Esophagus squamous epithelium (tissue), 5 donors: ENCODE results near the gene CCR5. TPM values are rescaled to one million over a fixed set of nuclear protein-coding genes. Genes with fewer than 3 reads are reported as not detected.
"Not testable (repeated sequence)": the region's sequence is repeated elsewhere in the genome, so short reads cannot be mapped to it uniquely, and the experiment has no call there.

Source experiments
- DNase-seq: peaks from one replicate; lab custom pipeline; 2025; lab: John Stamatoyannopoulos, UW
- H3K27ac ChIP-seq, 4 donors: fragments of 200-600 bp; sonication (generic); one replicate each; pipeline ENCODE4 v1.5.1; 2016 to 2019; ENCODE audit warnings: mild to moderate bottlenecking in 1 of 4
- H3K27me3 ChIP-seq, 4 donors: fragments of 200-600 bp; sonication (generic); 1 replicate in 3 of 4; 2 replicates in 1 of 4; pipeline versions ENCODE4 v1.5.1 to v1.6.0; 2017 to 2021; ENCODE audit warnings: antibody characterized with exemption in 1 of 4
- H3K36me3 ChIP-seq, 3 donors: fragments of 200-600 bp; sonication (generic); one replicate each; pipeline ENCODE4 v1.5.1; 2016 to 2019
- H3K4me1 ChIP-seq, 3 donors: fragments of 200-600 bp; sonication (generic); one replicate each; pipeline ENCODE4 v1.5.1; 2017 to 2019
- H3K4me3 ChIP-seq, 4 donors: fragments of 200-600 bp; sonication (generic); 1 replicate in 3 of 4; 2 replicates in 1 of 4; pipeline ENCODE4 v1.5.1; 2016 to 2019; ENCODE audit warnings: mild to moderate bottlenecking in 2 of 4, moderate library complexity in 1 of 4
- H3K9me3 ChIP-seq, 3 donors: fragments of 200-600 bp; sonication (generic); one replicate each; pipeline ENCODE4 v1.5.1; 2016 to 2019
- POLR2A ChIP-seq, 4 donors: fragments of 450-650 bp; IDR thresholded peaks; one replicate each; pipeline ENCODE4 v1.6.1; 2017; ENCODE audit warnings: antibody characterized with exemption in 4 of 4, mild to moderate bottlenecking in 4 of 4, moderate library complexity in 3 of 4
- WGBS, 2 donors: methylation state at CpG; one replicate each; pipeline ENCODE4 v1.1.5; 2018; 5-methylcytosine and 5-hydroxymethylcytosine counted together
- intact Hi-C: fragments of 100-400 bp; cut with DNase I; formaldehyde crosslinking; loops from one replicate; pipeline ENCODE4 v1.15.0; 2022
- total RNA-seq, 4 donors: library from RNA; depleted of rRNA; stranded (reverse); fragments of >200 nt; gene quantifications; one replicate each; pipeline ENCODE4 v1.1.0, GENCODE V29; 2016
- TF ChIP-seq, protein P1 (sequence below), 6 experiments: fragments of 450-650 bp in 4 of 6; fragments of 200-600 bp in 2 of 6; sonication (generic) in 2 of 6; IDR thresholded peaks; one replicate each; pipeline ENCODE4 v1.5.1; 2016 to 2019; ENCODE audit warnings: antibody characterized with exemption in 6 of 6, mild to moderate bottlenecking in 4 of 6, moderate library complexity in 4 of 6
- donor health status: DM: yes; HTN: yes; CAD: no.

The CCR5 gene
- total RNA-seq, 4 donors from 2014 or later = 0.61 to 2.5 (median 0.93) TPM

DNA sequence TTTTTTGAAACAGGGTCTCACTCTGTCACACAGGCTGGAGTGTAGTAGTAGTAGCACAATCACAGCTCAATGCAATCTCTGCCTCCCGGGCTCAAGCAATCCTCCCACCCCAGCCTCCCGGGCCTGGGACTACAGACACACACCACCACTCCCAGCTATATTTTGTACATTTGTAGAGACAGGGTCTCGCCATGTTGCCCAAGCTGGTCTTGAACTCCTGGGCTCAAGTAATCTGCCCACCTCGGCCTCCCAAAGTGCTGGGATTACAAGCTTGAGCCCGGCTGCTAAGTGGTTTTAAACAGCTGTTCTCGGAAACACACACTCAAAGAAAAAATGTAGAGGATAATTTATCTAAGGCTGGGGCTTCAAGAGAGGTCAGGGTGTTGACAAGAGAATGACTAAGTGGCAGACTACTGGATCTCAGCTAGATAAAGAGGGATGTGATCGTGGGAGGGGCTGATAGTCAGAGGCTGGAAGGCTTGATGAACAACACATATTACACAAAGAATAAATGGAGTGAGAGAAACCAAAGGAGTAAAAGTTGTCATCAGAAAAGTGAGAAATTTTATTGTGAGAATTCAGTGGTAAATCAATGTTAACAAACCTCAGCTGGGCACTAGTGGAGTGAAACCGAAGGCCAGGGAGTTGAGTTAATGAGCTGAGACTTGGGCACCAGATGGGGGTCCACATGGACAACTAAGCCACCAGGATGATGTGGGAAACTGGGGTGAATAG lies 29.4 kb downstream of the CCR5 start:
- 65 to 73% methylated on average over 7 to 8 of the region's 8 CpGs for WGBS, 2 donors
- Histone ChIP-seq H3K36me3 (no peaks in the 10 kb centered on the region), H3K27me3 (peaks cover 0 to 4% (median 0%) of the 10 kb centered on the region in 4 donors), H3K4me1 (peaks cover 0 to 9% (median 0%) of the 10 kb centered on the region in 3 donors), H3K9me3 (no peaks in the 10 kb centered on the region), H3K27ac (no peak overlapping the region), H3K4me3 (no peak overlapping the region)
- no peak for TF ChIP-seq POLR2A (IDR thresholded peaks at IDR 0.05)
- TF ChIP-seq, protein P1, sequence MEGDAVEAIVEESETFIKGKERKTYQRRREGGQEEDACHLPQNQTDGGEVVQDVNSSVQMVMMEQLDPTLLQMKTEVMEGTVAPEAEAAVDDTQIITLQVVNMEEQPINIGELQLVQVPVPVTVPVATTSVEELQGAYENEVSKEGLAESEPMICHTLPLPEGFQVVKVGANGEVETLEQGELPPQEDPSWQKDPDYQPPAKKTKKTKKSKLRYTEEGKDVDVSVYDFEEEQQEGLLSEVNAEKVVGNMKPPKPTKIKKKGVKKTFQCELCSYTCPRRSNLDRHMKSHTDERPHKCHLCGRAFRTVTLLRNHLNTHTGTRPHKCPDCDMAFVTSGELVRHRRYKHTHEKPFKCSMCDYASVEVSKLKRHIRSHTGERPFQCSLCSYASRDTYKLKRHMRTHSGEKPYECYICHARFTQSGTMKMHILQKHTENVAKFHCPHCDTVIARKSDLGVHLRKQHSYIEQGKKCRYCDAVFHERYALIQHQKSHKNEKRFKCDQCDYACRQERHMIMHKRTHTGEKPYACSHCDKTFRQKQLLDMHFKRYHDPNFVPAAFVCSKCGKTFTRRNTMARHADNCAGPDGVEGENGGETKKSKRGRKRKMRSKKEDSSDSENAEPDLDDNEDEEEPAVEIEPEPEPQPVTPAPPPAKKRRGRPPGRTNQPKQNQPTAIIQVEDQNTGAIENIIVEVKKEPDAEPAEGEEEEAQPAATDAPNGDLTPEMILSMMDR (IDR thresholded peaks at IDR 0.05) = no peak
- intact Hi-C loops = no loop called here
- no peak for DNase-seq

DNA sequence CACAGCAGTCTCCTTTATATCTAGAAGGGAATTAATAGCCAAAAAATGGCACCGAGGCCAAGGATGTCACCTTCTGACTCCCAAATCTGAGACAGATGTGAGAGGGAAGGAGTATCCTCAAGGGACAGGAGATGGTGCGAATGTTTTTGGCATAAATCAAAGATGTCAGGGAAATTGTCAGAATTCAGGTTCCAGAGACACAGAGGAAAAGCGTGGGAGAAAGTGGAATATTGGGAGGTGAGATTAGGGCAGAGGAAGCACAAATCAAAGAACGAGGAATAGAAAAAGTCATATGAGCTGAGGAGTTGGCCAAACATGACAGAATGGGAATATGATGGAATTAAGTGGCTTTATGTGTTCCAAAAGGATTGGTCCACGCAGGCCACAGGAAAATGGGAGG lies 30.1 kb downstream of the CCR5 start:
- Histone ChIP-seq H3K27me3 (peaks cover 0 to 4% (median 0%) of the 10 kb centered on the region in 4 donors), H3K36me3 (no peaks in the 10 kb centered on the region), H3K9me3 (no peaks in the 10 kb centered on the region), H3K27ac (no peak overlapping the region), H3K4me1 (peaks cover 0 to 16% (median 3%) of the 10 kb centered on the region in 3 donors), H3K4me3 (no peak overlapping the region)
- TF ChIP-seq, protein P1 (IDR thresholded peaks at IDR 0.05) = no peak
- no peak for TF ChIP-seq POLR2A (IDR thresholded peaks at IDR 0.05)
- no peak for DNase-seq
- intact Hi-C loops = no loop called here
- WGBS, 2 donors = 82 to 86% methylated on average over 5 of the region's 5 CpGs

DNA sequence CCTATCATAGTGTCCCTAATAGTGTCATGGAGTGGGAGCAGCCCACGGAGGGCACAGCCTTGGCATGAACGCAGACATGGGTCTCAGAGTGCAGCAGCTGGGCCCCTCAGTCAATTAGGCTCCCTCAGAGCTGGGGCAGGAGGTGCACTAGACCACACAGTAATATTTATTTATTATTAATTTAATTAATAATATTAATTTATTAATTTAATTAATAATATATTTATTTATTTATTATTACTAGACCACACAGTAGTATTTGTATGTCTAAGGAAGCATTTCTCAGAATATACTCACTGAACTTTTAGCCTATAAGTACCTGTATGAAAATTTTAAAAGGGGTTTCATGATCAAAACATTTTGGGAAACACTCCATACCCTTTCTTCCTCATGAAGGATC lies 30.8 kb downstream of the CCR5 start:
- H3K36me3 ChIP-seq = no peaks in the 10 kb centered on the region
- H3K4me3 ChIP-seq = no peak overlapping the region
- WGBS, 2 donors = 77 to 95% methylated on average over 2 of the region's 2 CpGs
- no peak for TF ChIP-seq POLR2A (IDR thresholded peaks at IDR 0.05)
- TF ChIP-seq, protein P1 (IDR thresholded peaks at IDR 0.05) = no peak
- peaks cover 0 to 22% (median 3%) of the 10 kb centered on the region in 3 donors for H3K4me1 ChIP-seq
- peaks cover 0 to 4% (median 0%) of the 10 kb centered on the region in 4 donors for H3K27me3 ChIP-seq
- no peaks in the 10 kb centered on the region for H3K9me3 ChIP-seq
- intact Hi-C loops = no loop called here
- no peak overlapping the region for H3K27ac ChIP-seq
- DNase-seq = no peak

DNA sequence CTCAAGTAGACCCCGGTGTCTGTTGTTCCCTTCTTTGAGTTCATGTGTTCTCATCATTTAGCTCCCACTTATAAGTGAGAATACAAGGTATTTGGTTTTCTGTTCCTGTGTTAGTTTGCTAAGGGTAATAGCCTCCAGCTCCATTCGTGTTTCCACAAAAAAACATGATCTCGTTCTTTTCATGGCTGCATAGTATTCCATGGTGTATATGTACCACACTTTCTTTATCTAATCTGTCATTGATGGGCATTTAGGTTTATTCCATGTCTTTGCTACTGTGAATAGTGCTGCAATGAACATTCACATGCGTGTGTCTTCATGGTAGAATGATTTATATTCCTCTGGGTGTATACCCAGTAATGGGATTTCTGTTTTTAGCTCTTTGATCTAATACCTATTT lies 32.2 kb downstream of the CCR5 start:
- not testable (repeated sequence) for H3K36me3 ChIP-seq, DNase-seq

DNA sequence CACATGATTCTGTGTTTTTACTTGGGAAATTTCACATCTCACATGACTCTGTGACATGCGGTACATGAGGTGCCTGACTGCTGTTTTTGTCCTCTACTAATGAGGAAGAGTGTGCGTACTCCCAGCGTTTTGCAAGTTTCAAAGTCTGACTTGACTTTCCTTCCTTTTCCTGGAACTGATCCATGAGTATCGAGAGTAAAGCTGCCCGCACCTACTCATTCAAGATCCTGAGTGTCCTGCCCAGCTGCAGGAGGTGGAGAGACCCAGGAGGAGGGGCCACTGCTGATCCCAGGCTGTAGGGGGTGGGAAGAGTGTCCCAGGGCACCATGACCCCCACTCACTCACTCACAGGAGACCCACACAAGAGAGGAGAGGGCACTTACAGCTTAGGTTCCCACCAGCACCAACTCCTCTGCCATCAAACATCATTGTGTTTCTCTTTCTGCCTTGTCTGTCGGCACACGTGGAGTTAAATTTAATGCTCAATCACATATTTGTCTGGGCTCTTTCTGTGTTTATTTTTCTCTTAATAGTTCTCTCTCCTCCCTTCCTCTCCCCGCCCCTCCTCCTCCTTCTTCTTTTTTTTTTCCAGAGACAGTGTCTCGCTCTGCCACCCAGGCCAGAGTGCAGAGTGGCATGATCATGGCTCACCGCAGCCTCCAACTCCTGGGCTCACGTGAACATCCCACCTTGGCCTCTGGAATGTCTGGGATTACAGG lies 34.7 kb downstream of the CCR5 start:
- Histone ChIP-seq H3K36me3 (no peaks in the 10 kb centered on the region), H3K4me1 (peaks cover 0 to 40% (median 3%) of the 10 kb centered on the region in 3 donors), H3K4me3 (peak overlapping the region in 1 of 4 donors; percentile 33), H3K27me3 (peaks cover 0 to 4% (median 0%) of the 10 kb centered on the region in 4 donors), H3K9me3 (no peaks in the 10 kb centered on the region), H3K27ac (peak overlapping the region; percentile 48 to 89 (median 70))
- TF ChIP-seq, protein P1 (IDR thresholded peaks at IDR 0.05) = no peak
- no peak for TF ChIP-seq POLR2A (IDR thresholded peaks at IDR 0.05)
- DNase-seq = no peak
- WGBS, 2 donors = 38 to 51% methylated on average over 11 of the region's 11 CpGs
- intact Hi-C loops = no loop called here

More for the DNA sequence above, 32.2 kb downstream of the CCR5 start:
- H3K9me3 ChIP-seq, H3K27me3 ChIP-seq, intact Hi-C loops, H3K4me3 ChIP-seq, H3K27ac ChIP-seq: not testable (repeated sequence)
- H3K4me1 ChIP-seq = peaks cover 0 to 35% (median 3%) of the 10 kb centered on the region in 3 donors
- WGBS, 2 donors = 86 to 89% methylated on average over 4 of the region's 4 CpGs
